Glutamatergic neuron (in vitro differentiated cells): ENCODE results near the gene SIPA1L2. TPM values are rescaled to one million over a fixed set of nuclear protein-coding genes. Genes with fewer than 3 reads are reported as not detected.

Experiments used
- DNase-seq: peaks from one replicate; pipeline ENCODE4 v3.0.0; 2022
- H3K27ac Mint-ChIP-seq: one replicate; pipeline ENCODE4 v1.8.0; 2020; ENCODE audit warnings: mild to moderate bottlenecking, mixed read lengths, inconsistent platforms; ENCODE audit not compliant: unreplicated experiment
- H3K27me3 Mint-ChIP-seq: one replicate; pipeline ENCODE4 v1.8.0; 2020; ENCODE audit warnings: mild to moderate bottlenecking, moderate library complexity, mixed read lengths, inconsistent platforms; ENCODE audit not compliant: unreplicated experiment
- H3K36me3 Mint-ChIP-seq: one replicate; pipeline ENCODE4 v1.8.0; 2020; ENCODE audit warnings: mild to moderate bottlenecking, mixed read lengths, inconsistent platforms; ENCODE audit not compliant: unreplicated experiment
- H3K4me1 Mint-ChIP-seq: one replicate; pipeline ENCODE4 v1.8.0; 2020; ENCODE audit warnings: mild to moderate bottlenecking, low read depth, mixed read lengths, inconsistent platforms; ENCODE audit not compliant: unreplicated experiment
- H3K4me3 Mint-ChIP-seq: one replicate; pipeline ENCODE4 v1.8.0; 2020; ENCODE audit warnings: mild to moderate bottlenecking, mixed read lengths, inconsistent platforms; ENCODE audit not compliant: unreplicated experiment
- H3K9me3 Mint-ChIP-seq: one replicate; pipeline ENCODE4 v1.8.0; 2020; ENCODE audit warnings: mild to moderate bottlenecking, moderate library complexity, mixed read lengths, inconsistent platforms; ENCODE audit not compliant: unreplicated experiment
- CTCF ChIP-seq: fragments of 200-600 bp; sonication (generic); IDR thresholded peaks from one replicate; pipeline ENCODE4 v1.5.0; 2021; ENCODE audit not compliant: partially characterized antibody, unreplicated experiment
- total RNA-seq: library from RNA; stranded (reverse); fragmentation: NEBNext Ultra II Directional; extraction: Animal tissue kit (Norgen Biotek cat#: 25700); gene quantifications from one replicate; pipeline ENCODE4 v1.2.1, GENCODE V29; 2021; ENCODE audit not compliant: unreplicated experiment

Gene SIPA1L2
- total RNA-seq, 1 donor from 2014 or later = 177 TPM

GRCh38 chr1:232587141-232588008 is 42.6 kb downstream of the SIPA1L2 start:
- Mint-ChIP-seq H3K4me1 (peaks cover 49% of the 10 kb centered on the region), H3K4me3 (no peak overlapping the region), H3K27ac (no peak overlapping the region), H3K36me3 (no peaks in the 10 kb centered on the region), H3K27me3 (peaks cover 5% of the 10 kb centered on the region), H3K9me3 (peaks cover 6% of the 10 kb centered on the region)
- TF ChIP-seq CTCF = no peak
- DNase-seq = no peak

DNA sequence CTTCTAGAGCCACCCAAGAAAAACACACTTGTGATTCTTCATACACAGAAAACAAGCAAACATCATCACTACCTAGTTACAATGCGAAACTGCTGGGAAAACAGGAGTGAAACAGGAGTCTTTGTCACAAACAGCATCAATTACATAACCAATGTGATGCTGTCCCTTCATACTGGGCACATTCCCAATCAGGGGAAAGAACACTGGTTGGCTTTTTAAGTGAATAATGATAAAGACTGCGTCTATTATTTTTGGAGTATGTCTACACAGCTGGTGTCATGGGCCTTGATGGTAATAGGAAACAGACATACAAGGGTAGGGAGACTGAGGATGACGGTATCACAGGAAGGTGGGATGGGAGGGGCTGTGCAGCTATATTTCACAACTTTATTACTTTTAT is 43.3 kb downstream of the SIPA1L2 start:
- no peak overlapping the region for H3K27ac Mint-ChIP-seq
- TF ChIP-seq CTCF = no peak

DNA sequence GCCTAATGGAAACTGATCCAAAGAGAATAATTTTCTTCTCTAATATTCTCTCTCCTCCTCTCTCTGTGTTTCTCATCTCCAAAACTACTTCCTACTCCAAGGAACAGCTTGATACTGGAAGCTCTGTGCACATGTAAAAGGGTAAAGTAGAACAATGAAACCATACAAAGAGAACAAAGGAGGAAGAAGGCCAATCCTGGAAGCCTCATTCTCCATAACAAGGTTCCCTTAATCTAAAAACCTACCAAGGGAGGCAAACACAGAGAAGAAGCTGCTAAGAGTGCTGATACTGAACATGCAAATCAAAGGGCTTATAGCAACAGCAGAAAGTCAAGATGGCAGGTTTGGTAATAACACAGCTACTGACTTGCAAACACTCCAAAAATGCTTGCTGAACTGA is 44.4 kb downstream of the SIPA1L2 start:
- no peak overlapping the region for H3K4me3 Mint-ChIP-seq
- H3K36me3 Mint-ChIP-seq = no peaks in the 10 kb centered on the region
- H3K27ac Mint-ChIP-seq = no peak overlapping the region
- peaks cover 46% of the 10 kb centered on the region for H3K4me1 Mint-ChIP-seq
- TF ChIP-seq CTCF = no peak
- DNase-seq = no peak
- H3K27me3 Mint-ChIP-seq = peaks cover 5% of the 10 kb centered on the region
- peaks cover 12% of the 10 kb centered on the region for H3K9me3 Mint-ChIP-seq

More for the DNA sequence above, 43.3 kb downstream of the SIPA1L2 start:
- H3K9me3 Mint-ChIP-seq = peaks cover 8% of the 10 kb centered on the region
- H3K27me3 Mint-ChIP-seq = peaks cover 5% of the 10 kb centered on the region
- no peak for DNase-seq
- no peak overlapping the region for H3K4me3 Mint-ChIP-seq
- H3K36me3 Mint-ChIP-seq = no peaks in the 10 kb centered on the region
- peaks cover 44% of the 10 kb centered on the region for H3K4me1 Mint-ChIP-seq

GRCh38 chr1:232581932-232582331 is 48.0 kb downstream of the SIPA1L2 start:
- DNase-seq = no peak
- no peak for TF ChIP-seq CTCF
- Mint-ChIP-seq H3K27ac (no peak overlapping the region), H3K27me3 (no peaks in the 10 kb centered on the region), H3K36me3 (no peaks in the 10 kb centered on the region), H3K4me3 (no peak overlapping the region), H3K9me3 (peaks cover 10% of the 10 kb centered on the region), H3K4me1 (peaks cover 44% of the 10 kb centered on the region)

Other genes with a start within 250 kb of the SIPA1L2 start
- 3.6 TPM for gene MAP10, start 175.3 kb upstream of the SIPA1L2 start, total RNA-seq